Spleen (tissue), 7 donors: ENCODE data around the gene STAG3.
"Not testable (repeated sequence)": the region's sequence is repeated elsewhere in the genome, so short reads cannot be mapped to it uniquely, and the experiment has no call there.

ENCODE experiments used
- POLR2AphosphoS5 ChIP-seq, 3 donors: sonication (generic); formaldehyde crosslinking; IDR thresholded peaks; one replicate each; pipeline ENCODE4 v1.5.1; 2017; ENCODE audit warnings: antibody characterized with exemption in 3 of 3
- TF ChIP-seq, protein P1 (sequence below), 11 experiments: fragments of 200-600 bp in 7 of 11; fragments of 450-650 bp in 4 of 11; sonication (generic) in 4 of 11; IDR thresholded peaks in 8 of 11; conservative IDR thresholded peaks in 3 of 11; 1 replicate in 7 of 11; 2 replicates in 4 of 11; pipeline versions ENCODE4 v1.4.0 to v1.8.0; 2016 to 2021; ENCODE audit warnings: antibody characterized with exemption in 11 of 11, inconsistent platforms in 4 of 11, mild to moderate bottlenecking in 1 of 11
- donor health status: DM: no; HTN: no; CAD: no; lungs with moderate emphysema.
- donor health status: DM: no; HTN: no; CAD: no.
- donor health status: DM: no; HTN: no; CAD: no.

DNA sequence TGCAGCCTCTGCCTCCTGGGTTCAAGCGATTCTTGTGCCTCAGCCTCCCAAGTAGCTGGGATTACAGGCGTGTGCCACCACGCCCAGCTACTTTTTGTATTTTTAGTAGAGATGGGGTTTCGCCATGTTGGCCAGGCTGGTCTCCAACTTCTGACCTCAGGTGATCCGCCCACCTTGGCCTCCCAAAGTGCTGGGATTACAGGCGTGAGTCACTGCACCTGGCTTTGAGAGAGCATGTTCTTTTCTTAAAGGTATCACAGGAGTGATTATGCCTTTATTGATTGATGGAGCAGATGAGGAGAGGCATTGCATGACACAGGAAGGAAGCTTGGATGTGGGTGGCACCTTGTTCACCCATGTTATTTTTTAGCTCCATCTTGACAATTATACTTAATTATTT lies 5.4 kb downstream of the STAG3 start:
- not testable (repeated sequence) for TF ChIP-seq POLR2AphosphoS5 (IDR thresholded peaks at IDR 0.05)
- TF ChIP-seq, protein P1, sequence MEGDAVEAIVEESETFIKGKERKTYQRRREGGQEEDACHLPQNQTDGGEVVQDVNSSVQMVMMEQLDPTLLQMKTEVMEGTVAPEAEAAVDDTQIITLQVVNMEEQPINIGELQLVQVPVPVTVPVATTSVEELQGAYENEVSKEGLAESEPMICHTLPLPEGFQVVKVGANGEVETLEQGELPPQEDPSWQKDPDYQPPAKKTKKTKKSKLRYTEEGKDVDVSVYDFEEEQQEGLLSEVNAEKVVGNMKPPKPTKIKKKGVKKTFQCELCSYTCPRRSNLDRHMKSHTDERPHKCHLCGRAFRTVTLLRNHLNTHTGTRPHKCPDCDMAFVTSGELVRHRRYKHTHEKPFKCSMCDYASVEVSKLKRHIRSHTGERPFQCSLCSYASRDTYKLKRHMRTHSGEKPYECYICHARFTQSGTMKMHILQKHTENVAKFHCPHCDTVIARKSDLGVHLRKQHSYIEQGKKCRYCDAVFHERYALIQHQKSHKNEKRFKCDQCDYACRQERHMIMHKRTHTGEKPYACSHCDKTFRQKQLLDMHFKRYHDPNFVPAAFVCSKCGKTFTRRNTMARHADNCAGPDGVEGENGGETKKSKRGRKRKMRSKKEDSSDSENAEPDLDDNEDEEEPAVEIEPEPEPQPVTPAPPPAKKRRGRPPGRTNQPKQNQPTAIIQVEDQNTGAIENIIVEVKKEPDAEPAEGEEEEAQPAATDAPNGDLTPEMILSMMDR (IDR thresholded peaks at IDR 0.05 in 8 of 11, conservative IDR thresholded peaks at IDR 0.05 in 3 of 11) = not testable (repeated sequence)
